Activated CD8-positive, alpha-beta memory T cell treated with anti-CD3 and anti-CD28 coated beads, Interleukin-2, amount 50 U/mL, for 48 hours (primary cell): ENCODE results near the gene ZDBF2.
"Not testable (repeated sequence)": the region's sequence is repeated elsewhere in the genome, so short reads cannot be mapped to it uniquely, and the experiment has no call there.

Experiments used
- DNase-seq: peaks from one replicate; pipeline ENCODE4 v3.0.0-alpha.2; 2020

The ZDBF2 gene

GRCh38 chr2:206274434-206275311 lies at the start of gene ZDBF2:
ZDBF2 (plus strand) TSS chr2:206274663; CDS start chr2:206281850, 7,187 bp downstream.
- peak; percentile 74 for DNase-seq

DNA sequence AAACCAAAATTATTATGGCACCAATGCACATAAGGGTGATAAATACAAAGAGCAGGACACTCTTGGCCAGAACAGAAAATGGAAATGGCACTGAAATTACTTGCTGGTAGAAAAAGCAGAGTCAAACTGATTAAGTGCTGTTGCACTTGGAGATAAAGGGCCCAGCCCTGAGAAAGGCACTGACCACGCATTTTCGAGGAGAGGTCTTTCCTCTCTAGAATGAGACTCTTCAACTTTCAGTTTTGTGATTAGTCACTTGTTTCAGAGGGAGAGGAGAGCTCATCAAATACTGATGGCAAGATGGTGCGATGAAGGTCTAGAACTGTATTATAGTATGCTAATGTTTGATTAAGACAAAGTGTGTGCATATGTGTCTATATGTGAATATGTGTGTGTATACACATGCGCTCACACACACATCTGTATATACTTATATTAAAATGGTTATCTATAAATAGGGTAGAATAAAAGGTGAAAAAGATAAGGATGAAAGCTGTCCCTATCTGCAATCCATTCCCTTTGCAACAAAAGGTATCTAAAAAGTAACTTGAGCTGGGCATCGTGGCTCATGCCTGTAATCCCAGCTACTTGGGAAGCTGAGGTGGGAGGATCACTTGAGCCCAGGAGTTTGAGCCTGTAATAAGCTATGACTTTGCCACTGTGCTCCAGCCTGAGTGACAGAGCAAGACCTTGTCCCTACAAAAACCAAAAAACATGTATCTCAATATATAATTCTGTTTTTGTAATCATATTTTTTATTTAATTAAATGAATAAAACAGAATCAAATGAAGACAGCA lies 48.8 kb upstream of the ZDBF2 start:
- no peak for DNase-seq

- not testable (repeated sequence) for DNase-seq
Measured at GRCh38 chr2:206228636-206229035, 45.8 kb upstream of the ZDBF2 start.

- DNase-seq = no peak
Measured at GRCh38 chr2:206229642-206230041, 44.8 kb upstream of the ZDBF2 start.

- no peak for DNase-seq
Measured at GRCh38 chr2:206230060-206230762, 44.3 kb upstream of the ZDBF2 start.

GRCh38 chr2:206231669-206232286 lies 42.7 kb upstream of the ZDBF2 start:
- DNase-seq = no peak

DNA sequence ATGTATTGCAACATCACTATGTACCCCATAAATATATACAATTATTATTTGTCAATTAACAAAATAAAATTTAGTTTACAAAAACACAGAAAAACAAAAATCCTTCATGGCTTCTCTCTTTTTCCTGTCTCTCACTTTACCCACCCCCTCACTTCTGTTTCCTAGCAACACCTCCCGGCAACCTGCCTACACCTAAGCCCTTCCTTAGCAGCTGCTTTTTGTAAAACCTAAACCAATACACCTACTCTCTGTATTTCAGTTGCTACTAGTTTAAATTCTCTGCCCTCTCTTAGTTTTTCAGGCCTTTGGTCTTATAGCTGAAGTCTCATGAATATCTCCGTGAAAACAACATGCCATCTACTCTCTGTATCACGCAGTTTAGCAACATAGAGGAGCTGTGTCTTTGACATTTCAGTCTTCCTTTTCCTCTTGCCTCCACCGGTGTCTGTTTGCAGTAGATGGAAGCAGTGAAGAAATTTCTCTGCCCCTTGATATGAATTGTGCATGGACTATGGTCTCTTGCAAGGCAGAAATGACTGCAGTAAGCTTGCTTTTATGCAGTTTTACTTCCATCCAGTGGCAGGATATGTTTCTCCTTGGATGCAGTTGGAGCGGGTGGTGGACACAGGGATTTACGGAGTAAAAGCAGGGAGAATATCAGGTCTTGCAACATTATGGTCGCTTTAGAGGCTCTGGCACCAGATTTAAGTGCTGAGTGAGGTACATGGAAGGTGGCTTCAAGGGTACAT lies 42.0 kb upstream of the ZDBF2 start:
- no peak for DNase-seq

- no peak for DNase-seq
Measured at GRCh38 chr2:206239157-206239556, 35.3 kb upstream of the ZDBF2 start.

DNA sequence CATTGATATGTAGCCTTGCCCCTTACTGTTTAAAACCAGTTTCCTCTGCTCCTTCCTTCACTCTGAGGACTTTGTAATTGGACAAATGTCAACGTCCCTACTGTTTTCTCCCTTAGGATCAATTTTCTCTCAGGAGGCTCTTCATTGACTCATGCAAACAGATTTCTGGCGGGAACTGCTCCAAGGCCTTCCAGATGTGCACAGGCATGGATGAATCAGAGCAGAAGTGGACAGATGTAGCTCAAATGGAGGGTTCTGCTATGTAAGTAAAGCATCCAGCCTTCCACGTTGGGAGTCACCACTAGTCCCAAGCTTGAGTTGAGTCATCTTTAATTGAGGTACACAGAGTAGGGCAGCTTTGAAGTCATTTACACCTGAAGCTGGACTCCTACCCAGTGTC lies 34.1 kb upstream of the ZDBF2 start:
- DNase-seq = no peak

DNA sequence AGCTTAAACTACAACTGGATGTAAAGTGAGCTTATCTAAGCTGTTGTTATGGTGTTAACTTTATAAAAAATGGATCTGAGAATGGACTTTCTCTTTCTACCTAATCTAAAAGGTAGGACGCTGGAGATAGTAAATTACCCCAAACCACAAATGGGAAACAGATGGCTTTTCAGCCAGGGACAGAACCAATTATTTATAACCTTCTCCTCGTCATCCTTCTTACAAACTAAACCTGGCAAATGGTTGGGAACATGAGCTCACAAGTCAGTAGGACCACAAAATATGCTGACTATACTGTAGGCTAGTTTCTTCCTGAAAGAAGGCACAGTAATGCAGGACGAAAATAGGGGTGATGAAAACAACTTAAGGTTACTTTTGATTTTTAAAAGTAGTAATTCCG lies 32.7 kb upstream of the ZDBF2 start:
- DNase-seq = no peak

- DNase-seq = no peak
Measured at GRCh38 chr2:206245265-206245672, 29.2 kb upstream of the ZDBF2 start.

GRCh38 chr2:206250041-206250897 lies 24.2 kb upstream of the ZDBF2 start:
- no peak for DNase-seq

DNA sequence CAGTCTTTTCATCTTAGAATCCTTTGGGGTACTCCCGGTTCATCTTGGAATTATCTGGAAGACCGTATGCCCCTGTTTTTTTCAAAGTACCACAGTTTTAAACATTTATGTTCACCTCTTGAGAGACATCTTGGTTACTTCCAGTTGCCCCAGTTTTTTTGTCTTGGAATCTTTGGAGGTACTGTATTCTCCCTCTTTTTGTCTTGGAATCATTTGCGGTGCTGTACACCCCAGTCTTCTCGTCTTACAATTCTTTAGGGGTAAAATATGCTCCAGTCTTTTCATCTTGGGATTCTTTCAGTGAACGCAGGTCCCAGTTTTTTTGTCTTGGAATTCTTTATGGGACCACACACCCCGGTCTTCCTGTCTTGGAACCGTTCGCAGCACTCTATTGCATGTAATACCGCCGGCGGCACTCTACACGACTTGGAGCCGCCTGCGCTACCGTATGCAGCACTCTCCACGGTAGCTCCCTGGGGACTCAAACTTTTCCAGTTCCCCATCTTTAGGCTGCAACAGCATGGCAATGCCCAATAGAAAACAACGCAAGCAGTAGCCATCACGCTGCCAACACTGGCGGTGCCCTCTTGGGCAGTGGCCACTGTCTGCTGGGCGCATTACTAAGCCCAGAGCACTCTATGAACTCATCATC lies 21.2 kb upstream of the ZDBF2 start:
- DNase-seq = no peak

GRCh38 chr2:206253777-206254166 lies 20.7 kb upstream of the ZDBF2 start:
- DNase-seq = no peak

DNA sequence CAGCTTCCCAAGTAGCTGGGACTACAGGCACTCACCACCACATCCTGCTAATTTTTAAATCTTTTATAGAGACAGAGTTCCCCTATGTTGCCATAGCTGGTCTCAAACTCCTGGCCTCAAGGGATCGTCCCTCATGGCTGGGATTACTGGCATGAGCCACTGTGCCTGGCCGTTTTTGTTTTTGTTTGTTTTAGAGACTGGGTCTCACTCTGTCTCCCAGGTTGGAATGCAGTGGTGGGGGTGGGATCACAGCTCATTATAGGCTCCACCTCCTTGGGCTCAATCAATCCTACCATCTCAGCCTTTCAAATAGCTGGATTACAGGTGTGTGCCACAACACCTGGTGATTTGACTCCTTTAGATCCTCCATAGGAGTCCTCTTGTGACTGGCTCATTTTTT lies 19.5 kb upstream of the ZDBF2 start:
- no peak for DNase-seq

GRCh38 chr2:206256706-206257205 lies 17.7 kb upstream of the ZDBF2 start:
- no peak for DNase-seq

- no peak for DNase-seq
Measured at GRCh38 chr2:206257350-206257749, 17.1 kb upstream of the ZDBF2 start.

DNA sequence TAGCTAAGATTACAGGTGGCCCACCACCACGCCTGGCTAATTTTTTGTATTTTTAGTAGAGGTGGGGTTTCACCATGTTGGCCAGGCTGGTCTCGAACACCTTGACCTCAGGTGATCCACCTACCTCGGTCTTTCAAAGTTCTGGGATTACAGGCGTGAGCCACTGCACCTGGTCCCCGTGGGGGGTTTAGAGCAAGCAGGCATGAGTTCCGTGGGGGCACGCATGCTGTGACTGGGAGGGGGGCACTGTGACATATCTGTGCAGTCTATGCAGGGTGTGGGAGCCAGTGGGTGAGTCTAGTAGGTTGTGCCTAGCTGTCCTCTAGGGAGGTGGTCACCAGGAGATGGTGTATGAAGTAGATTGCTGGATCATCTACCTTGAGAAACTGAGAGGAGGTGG lies 16.6 kb upstream of the ZDBF2 start:
- no peak for DNase-seq

DNA sequence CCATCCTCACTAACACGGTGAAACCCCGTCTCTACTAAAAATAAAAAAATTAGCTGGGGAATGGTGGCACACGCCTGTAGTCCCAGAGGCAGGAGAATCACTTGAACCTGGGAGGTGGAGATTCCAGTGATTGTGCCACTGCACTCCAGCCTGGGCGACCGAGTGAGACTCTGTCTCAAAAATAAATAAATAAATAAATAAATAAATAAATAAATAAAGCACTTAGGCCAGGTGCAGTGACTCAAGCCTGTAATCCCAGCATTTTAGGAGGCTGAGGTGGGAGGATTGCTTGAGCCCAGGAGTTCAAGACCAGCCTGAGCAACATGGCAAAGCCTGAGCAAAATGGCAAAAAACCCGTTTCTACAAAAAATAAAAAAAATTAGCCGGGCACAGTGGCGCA lies 15.8 kb upstream of the ZDBF2 start:
- not testable (repeated sequence) for DNase-seq
